Mucosa of stomach (tissue), 1 donor: Measurements from ENCODE around the gene BRIX1.
"Not testable (repeated sequence)": the region's sequence is repeated elsewhere in the genome, so short reads cannot be mapped to it uniquely, and the experiment has no call there.

Experiments used
- H3K27me3 ChIP-seq: one replicate; pipeline ENCODE4 v1.7.0; 2013; ENCODE audit warnings: mild to moderate bottlenecking, low read length; ENCODE audit not compliant: control insufficient read depth, insufficient read depth
- H3K36me3 ChIP-seq: one replicate; pipeline ENCODE4 v1.7.0; 2013; ENCODE audit warnings: low read length; ENCODE audit not compliant: control insufficient read depth, insufficient read depth
- H3K4me1 ChIP-seq: one replicate; pipeline ENCODE4 v1.7.0; 2013; ENCODE audit warnings: mild to moderate bottlenecking, low read length; ENCODE audit not compliant: control insufficient read depth, insufficient read depth
- H3K4me3 ChIP-seq: one replicate; pipeline ENCODE4 v1.7.0; 2013; ENCODE audit warnings: low read length
- H3K9ac ChIP-seq: one replicate; pipeline ENCODE4 v1.7.0; 2013; ENCODE audit warnings: mild to moderate bottlenecking, low read length, moderate library complexity
- H3K9me3 ChIP-seq: one replicate; pipeline ENCODE4 v1.7.0; 2013; ENCODE audit warnings: mild to moderate bottlenecking, low read length, moderate library complexity; ENCODE audit not compliant: control insufficient read depth
- donor health status: Pancreatic carcinoma.

The BRIX1 gene

GRCh38 chr5:34918025-34918424 is 2.5 kb downstream of the BRIX1 start:
- no peaks in the 10 kb centered on the region for H3K4me1 ChIP-seq
- no peak overlapping the region for H3K9ac ChIP-seq
- H3K27me3 ChIP-seq: no peaks in the 10 kb centered on the region
- no peaks in the 10 kb centered on the region for H3K9me3 ChIP-seq
- no peak overlapping the region for H3K4me3 ChIP-seq
- no peaks in the 10 kb centered on the region for H3K36me3 ChIP-seq

GRCh38 chr5:34919077-34919476 is 3.6 kb downstream of the BRIX1 start:
- H3K4me1 ChIP-seq: peaks cover 9% of the 10 kb centered on the region
- H3K36me3 ChIP-seq: no peaks in the 10 kb centered on the region
- H3K27me3 ChIP-seq: no peaks in the 10 kb centered on the region
- H3K9ac ChIP-seq: no peak overlapping the region
- H3K9me3 ChIP-seq: no peaks in the 10 kb centered on the region
- H3K4me3 ChIP-seq: no peak overlapping the region

DNA sequence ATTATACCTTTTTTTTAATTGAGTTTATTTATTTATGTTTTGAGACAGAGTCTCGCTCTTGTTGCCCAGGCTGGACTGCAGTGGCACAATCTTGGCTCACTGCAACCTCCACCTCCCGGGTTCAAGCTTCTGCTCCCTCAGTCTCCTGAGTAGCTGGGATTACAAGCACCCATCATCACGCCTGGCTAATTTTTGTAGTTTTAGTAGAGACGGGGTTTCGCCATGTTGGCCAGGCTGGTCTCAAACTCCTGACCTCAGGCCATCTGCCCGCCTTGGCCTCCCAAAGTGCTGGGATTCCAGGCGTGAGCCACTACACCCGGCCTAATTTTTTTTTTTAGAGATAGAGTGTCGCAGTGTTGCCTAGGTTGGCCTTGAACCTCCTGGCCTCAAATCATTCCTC is 7.7 kb downstream of the BRIX1 start:
- H3K9ac ChIP-seq, H3K27me3 ChIP-seq, H3K36me3 ChIP-seq, H3K9me3 ChIP-seq, H3K4me3 ChIP-seq: not testable (repeated sequence)
- H3K4me1 ChIP-seq: peaks cover 11% of the 10 kb centered on the region

DNA sequence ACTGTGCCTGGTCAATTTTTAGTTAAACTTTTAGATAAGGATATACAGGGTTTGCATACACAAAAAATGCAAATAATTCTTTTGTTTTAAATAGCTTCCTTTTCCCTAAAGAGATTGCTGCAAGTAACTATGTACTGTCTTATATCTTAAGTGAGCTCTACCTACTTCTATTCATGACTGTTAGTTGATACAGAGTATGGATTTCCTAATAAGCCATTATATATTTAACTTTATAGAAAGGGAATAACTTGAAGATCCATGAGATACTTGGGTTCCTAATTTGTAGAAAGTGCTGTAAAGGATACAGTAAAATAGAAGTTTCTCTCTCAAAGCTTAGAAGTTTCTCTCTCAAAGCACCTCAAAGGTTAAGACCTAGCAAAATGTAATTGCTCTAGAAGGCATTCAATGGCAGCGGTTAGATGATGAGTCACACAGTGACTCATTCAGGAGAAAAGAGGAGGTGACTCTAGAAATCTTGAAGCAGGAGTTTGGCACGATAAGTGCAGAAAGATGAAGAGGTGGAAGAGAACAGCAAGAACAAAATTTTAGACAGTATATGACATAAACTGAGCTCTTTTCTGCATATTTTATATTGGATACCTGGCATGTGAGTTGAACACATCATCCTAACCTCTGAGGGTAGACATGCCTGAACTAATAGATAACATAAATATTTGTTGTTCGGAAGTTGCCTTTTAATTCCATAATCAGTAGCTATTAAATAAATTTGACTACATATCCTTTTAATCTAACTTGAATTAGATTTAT is 8.4 kb downstream of the BRIX1 start:
- H3K36me3 ChIP-seq: no peaks in the 10 kb centered on the region
- H3K9ac ChIP-seq: no peak overlapping the region
- H3K4me3 ChIP-seq: no peak overlapping the region
- H3K27me3 ChIP-seq: no peaks in the 10 kb centered on the region
- H3K4me1 ChIP-seq: peaks cover 15% of the 10 kb centered on the region
- no peaks in the 10 kb centered on the region for H3K9me3 ChIP-seq

GRCh38 chr5:34924462-34924765 is 8.9 kb downstream of the BRIX1 start:
- no peak overlapping the region for H3K4me3 ChIP-seq
- H3K27me3 ChIP-seq: no peaks in the 10 kb centered on the region
- H3K4me1 ChIP-seq: peaks cover 16% of the 10 kb centered on the region
- H3K9me3 ChIP-seq: no peaks in the 10 kb centered on the region
- H3K9ac ChIP-seq: no peak overlapping the region
- H3K36me3 ChIP-seq: no peaks in the 10 kb centered on the region

DNA sequence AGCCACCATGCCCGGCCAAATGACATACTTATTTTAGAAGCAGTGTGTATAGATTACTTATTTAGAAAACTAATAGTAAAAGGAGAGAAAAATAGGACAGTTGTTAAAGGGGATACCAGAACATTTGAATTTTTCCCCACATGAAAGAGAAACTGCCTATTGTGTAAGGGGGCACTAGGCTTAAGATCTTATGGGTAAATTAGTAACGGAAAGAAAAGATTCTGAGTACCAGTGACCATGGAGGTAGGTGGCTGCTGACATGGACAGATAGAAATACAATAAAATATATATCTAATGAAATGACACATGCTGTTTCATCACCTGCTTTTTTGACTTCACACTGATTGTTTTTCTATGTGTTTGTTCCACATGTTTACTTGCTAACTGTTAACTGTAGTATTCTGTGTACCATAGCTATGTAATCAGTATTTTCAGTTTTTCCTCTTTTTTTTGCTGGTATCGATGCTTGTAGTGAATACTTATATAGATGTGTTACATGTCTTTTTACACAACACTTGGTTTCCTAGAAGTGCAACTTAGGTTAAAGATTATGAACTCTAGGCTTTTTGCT is 10.9 kb downstream of the BRIX1 start:
- no peaks in the 10 kb centered on the region for H3K9me3 ChIP-seq
- H3K4me3 ChIP-seq: no peak overlapping the region
- no peaks in the 10 kb centered on the region for H3K36me3 ChIP-seq
- H3K4me1 ChIP-seq: peaks cover 16% of the 10 kb centered on the region
- no peaks in the 10 kb centered on the region for H3K27me3 ChIP-seq
- H3K9ac ChIP-seq: no peak overlapping the region

GRCh38 chr5:34927785-34928184 is 12.3 kb downstream of the BRIX1 start:
- Histone ChIP-seq H3K9me3 (no peaks in the 10 kb centered on the region), H3K27me3 (no peaks in the 10 kb centered on the region), H3K4me3 (no peak overlapping the region), H3K4me1 (peaks cover 16% of the 10 kb centered on the region), H3K36me3 (no peaks in the 10 kb centered on the region), H3K9ac (no peak overlapping the region)

- H3K9ac ChIP-seq: no peak overlapping the region
Measured at GRCh38 chr5:34928267-34928666, 12.8 kb downstream of the BRIX1 start.

GRCh38 chr5:34929134-34929719 is 13.7 kb downstream of the BRIX1 start, which contains the start of gene DNAJC21:
Gene DNAJC21 (plus strand): TSS chr5:34929559. CDS start chr5:34929820, 261 bp downstream.
- H3K27me3 ChIP-seq: no peaks in the 10 kb centered on the region
- H3K4me3 ChIP-seq: peak within 1 kb of the TSS; percentile 45
- peaks cover 6% of the 10 kb centered on the region for H3K4me1 ChIP-seq
- no peaks in the 10 kb centered on the region for H3K36me3 ChIP-seq
- no peaks in the 10 kb centered on the region for H3K9me3 ChIP-seq
- H3K9ac ChIP-seq: peak within 1 kb of the TSS; percentile 92

More at GRCh38 chr5:34928267-34928666, 12.8 kb downstream of the BRIX1 start:
- no peaks in the 10 kb centered on the region for H3K36me3 ChIP-seq
- no peak overlapping the region for H3K4me3 ChIP-seq
- no peaks in the 10 kb centered on the region for H3K27me3 ChIP-seq
- no peaks in the 10 kb centered on the region for H3K9me3 ChIP-seq
- H3K4me1 ChIP-seq: peaks cover 15% of the 10 kb centered on the region

- Histone ChIP-seq H3K27me3 (no peaks in the 10 kb centered on the region), H3K4me1 (peaks cover 5% of the 10 kb centered on the region), H3K36me3 (no peaks in the 10 kb centered on the region), H3K4me3 (peak overlapping the region; percentile 45), H3K9ac (peak overlapping the region; percentile 92), H3K9me3 (no peaks in the 10 kb centered on the region)
Measured at GRCh38 chr5:34929720-34930461, 14.4 kb downstream of the BRIX1 start.

DNA sequence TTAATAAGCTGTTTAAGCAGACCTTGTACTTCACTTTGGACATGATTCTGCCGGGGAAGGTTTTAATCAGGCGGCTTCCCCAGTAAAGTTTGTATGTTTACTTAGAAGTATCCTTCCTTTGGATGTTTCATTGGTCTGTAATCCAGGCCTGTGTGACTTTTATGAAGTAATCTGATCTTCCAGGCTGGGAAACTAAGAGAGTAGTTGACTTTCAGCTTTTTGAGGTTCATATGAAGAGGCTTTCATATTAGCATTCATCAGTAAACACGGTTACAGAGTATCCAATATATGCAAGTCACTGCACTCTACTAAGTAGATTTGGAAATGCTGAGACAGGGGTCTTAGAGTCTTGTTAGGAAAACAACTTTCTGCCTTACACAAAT is 14.9 kb downstream of the BRIX1 start:
- no peaks in the 10 kb centered on the region for H3K36me3 ChIP-seq
- H3K9ac ChIP-seq: peak overlapping the region; percentile 92
- no peaks in the 10 kb centered on the region for H3K9me3 ChIP-seq

GRCh38 chr5:34930870-34931269 is 15.4 kb downstream of the BRIX1 start:
- H3K4me1 ChIP-seq: peaks cover 5% of the 10 kb centered on the region
- H3K9me3 ChIP-seq: no peaks in the 10 kb centered on the region
- no peaks in the 10 kb centered on the region for H3K27me3 ChIP-seq
- H3K36me3 ChIP-seq: no peaks in the 10 kb centered on the region
- H3K9ac ChIP-seq: no peak overlapping the region
- H3K4me3 ChIP-seq: no peak overlapping the region

More for the DNA sequence above, 14.9 kb downstream of the BRIX1 start:
- Histone ChIP-seq H3K27me3 (no peaks in the 10 kb centered on the region), H3K4me1 (peaks cover 5% of the 10 kb centered on the region), H3K4me3 (peak overlapping the region; percentile 45)
